Esophagus muscularis mucosa (tissue), 4 donors: ENCODE results near the gene IGF1R. TPM values are rescaled to one million over a fixed set of nuclear protein-coding genes. Genes with fewer than 3 reads are reported as not detected.

Experiments used
- DNase-seq: peaks from one replicate; pipeline ENCODE4 v3.0.0-alpha.2; 2017; ENCODE audit errors: extremely low spot score
- H3K27ac ChIP-seq, 4 donors: fragments of 200-600 bp; sonication (generic); replicated peaks in 1 of 4; 1 replicate in 3 of 4; 2 replicates in 1 of 4; pipeline ENCODE4 v1.5.1; 2016 to 2019; ENCODE audit warnings: mild to moderate bottlenecking in 1 of 4
- H3K27me3 ChIP-seq, 4 donors: fragments of 200-600 bp; sonication (generic); one replicate each; pipeline versions ENCODE4 v1.5.1 to v1.6.0; 2016 to 2019
- H3K36me3 ChIP-seq, 4 donors: fragments of 200-600 bp; sonication (generic); one replicate each; pipeline ENCODE4 v1.5.1; 2016 to 2019
- H3K4me1 ChIP-seq, 4 donors: fragments of 200-600 bp; sonication (generic); one replicate each; pipeline ENCODE4 v1.5.1; 2016 to 2019
- H3K4me3 ChIP-seq, 4 donors: fragments of 200-600 bp; sonication (generic); 1 replicate in 2 of 4; 2 replicates in 2 of 4; pipeline ENCODE4 v1.5.1; 2016 to 2019; ENCODE audit warnings: mild to moderate bottlenecking in 4 of 4, moderate library complexity in 1 of 4
- H3K9me3 ChIP-seq, 4 donors: fragments of 200-600 bp; sonication (generic); 1 replicate in 3 of 4; 2 replicates in 1 of 4; pipeline ENCODE4 v1.5.1; 2016 to 2019
- CTCF ChIP-seq, 3 experiments: fragments of 200-600 bp in 2 of 3; fragments of 450-650 bp in 1 of 3; sonication (generic) in 2 of 3; IDR thresholded peaks; one replicate each; pipeline ENCODE4 v1.5.1; 2017 to 2019; ENCODE audit warnings: antibody characterized with exemption in 3 of 3, mild to moderate bottlenecking in 2 of 3, moderate library complexity in 1 of 3
- EP300 ChIP-seq: sonication (generic); formaldehyde crosslinking; IDR thresholded peaks from one replicate; pipeline ENCODE4 v1.6.1; 2017; ENCODE audit warnings: antibody characterized with exemption
- POLR2A ChIP-seq: fragments of 450-650 bp; IDR thresholded peaks from one replicate; pipeline ENCODE4 v1.6.1; 2017; ENCODE audit warnings: antibody characterized with exemption, moderate library complexity, mild to moderate bottlenecking, low read depth
- POLR2AphosphoS5 ChIP-seq, 2 donors: sonication (generic); formaldehyde crosslinking; IDR thresholded peaks; one replicate each; pipeline ENCODE4 v1.6.1; 2017; ENCODE audit warnings: antibody characterized with exemption in 2 of 2
- WGBS: methylation state at CpG from one replicate; pipeline ENCODE4 v1.1.5; 2018; 5-methylcytosine and 5-hydroxymethylcytosine counted together
- intact Hi-C: fragments of 100-400 bp; cut with DNase I; formaldehyde crosslinking; loops from one replicate; pipeline ENCODE4 v1.15.1; 2023
- total RNA-seq, 4 donors: library from RNA; depleted of rRNA; stranded (reverse); fragments of >200 nt; gene quantifications; one replicate each; pipeline versions ENCODE4 v1.1.0 to v1.2.1, GENCODE V29; 2016

IGF1R gene
- total RNA-seq, 4 donors from 2014 or later = 33.6 to 95.3 (median 49.7) TPM

GRCh38 chr15:98983334-98983733 is 335.0 kb downstream of the IGF1R start:
- H3K4me3 ChIP-seq = no peak overlapping the region
- peaks cover 7 to 13% (median 9%) of the 10 kb centered on the region in 4 donors for H3K4me1 ChIP-seq
- H3K36me3 ChIP-seq = no peaks in the 10 kb centered on the region
- DNase-seq = peak; percentile 91
- 42% methylated on average over 2 of the region's 2 CpGs for WGBS
- peak overlapping the region in 1 of 4 donors; percentile 30 for H3K27ac ChIP-seq
- H3K27me3 ChIP-seq = no peaks in the 10 kb centered on the region
- intact Hi-C loops = no loop called here
- H3K9me3 ChIP-seq = no peaks in the 10 kb centered on the region
- TF ChIP-seq POLR2AphosphoS5 (IDR thresholded peaks at IDR 0.05) (peak; percentile 12 to 30), EP300 (no peak)

- Histone ChIP-seq H3K27ac (no peak overlapping the region), H3K4me3 (no peak overlapping the region), H3K36me3 (no peaks in the 10 kb centered on the region), H3K27me3 (no peaks in the 10 kb centered on the region), H3K9me3 (no peaks in the 10 kb centered on the region), H3K4me1 (peaks cover 7 to 13% (median 9%) of the 10 kb centered on the region in 4 donors)
- TF ChIP-seq POLR2AphosphoS5 (IDR thresholded peaks at IDR 0.05) (no peak), CTCF (IDR thresholded peaks at IDR 0.05) (no peak), POLR2A (no peak), EP300 (no peak)
- intact Hi-C loops = no loop called here
- WGBS = 90% methylated on average over 1 of the region's 1 CpG
- no peak for DNase-seq
These were observed 337.9 kb downstream of the IGF1R start for GRCh38 chr15:98986281-98986680.

GRCh38 chr15:98994892-98995291 is 346.6 kb downstream of the IGF1R start:
- Histone ChIP-seq H3K27me3 (no peaks in the 10 kb centered on the region), H3K9me3 (no peaks in the 10 kb centered on the region), H3K4me3 (no peak overlapping the region), H3K4me1 (no peaks in the 10 kb centered on the region), H3K36me3 (no peaks in the 10 kb centered on the region), H3K27ac (no peak overlapping the region)
- TF ChIP-seq POLR2A = no peak
- TF ChIP-seq CTCF (IDR thresholded peaks at IDR 0.05) = no peak
- no peak for TF ChIP-seq POLR2AphosphoS5 (IDR thresholded peaks at IDR 0.05)
- no peak for TF ChIP-seq EP300
- DNase-seq = no peak
- intact Hi-C loops = no loop called here
- 93% methylated on average over 2 of the region's 2 CpGs for WGBS

GRCh38 chr15:98996169-98996568 is 347.8 kb downstream of the IGF1R start:
- Histone ChIP-seq H3K27me3 (no peaks in the 10 kb centered on the region), H3K4me3 (no peak overlapping the region), H3K36me3 (no peaks in the 10 kb centered on the region), H3K4me1 (no peaks in the 10 kb centered on the region), H3K9me3 (no peaks in the 10 kb centered on the region), H3K27ac (no peak overlapping the region)
- DNase-seq = no peak
- TF ChIP-seq CTCF (IDR thresholded peaks at IDR 0.05) (no peak), POLR2AphosphoS5 (IDR thresholded peaks at IDR 0.05) (no peak), POLR2A (no peak), EP300 (no peak)
- intact Hi-C loops = no loop called here

GRCh38 chr15:98996624-98997023 is 348.3 kb downstream of the IGF1R start:
- Histone ChIP-seq H3K4me1 (no peaks in the 10 kb centered on the region), H3K36me3 (no peaks in the 10 kb centered on the region), H3K27ac (no peak overlapping the region), H3K27me3 (no peaks in the 10 kb centered on the region), H3K4me3 (no peak overlapping the region), H3K9me3 (no peaks in the 10 kb centered on the region)
- TF ChIP-seq EP300 = no peak
- no peak for TF ChIP-seq CTCF (IDR thresholded peaks at IDR 0.05)
- no peak for TF ChIP-seq POLR2A
- no peak for TF ChIP-seq POLR2AphosphoS5 (IDR thresholded peaks at IDR 0.05)
- intact Hi-C loops = no loop called here
- no peak for DNase-seq
- WGBS = 96% methylated on average over 6 of the region's 6 CpGs
